Stimulated activated CD8-positive, alpha-beta memory T cell treated with anti-CD3 and anti-CD28 coated beads, Interleukin-15, amount 100 ng/mL, for 48 hours (primary cell): ENCODE data around the gene ASAP2.

ENCODE experiments used
- DNase-seq, 2 donors: peaks; one replicate each; pipeline ENCODE4 v3.0.0-alpha.2; 2020; ENCODE audit warnings: low read depth in 2 of 2

Gene ASAP2

GRCh38 chr2:9430316-9431293 lies 224.0 kb downstream of the ASAP2 start:
- no peak for DNase-seq

- no peak for DNase-seq
These were observed 227.9 kb downstream of the ASAP2 start for GRCh38 chr2:9434489-9434888.

- no peak for DNase-seq
These were observed 232.9 kb downstream of the ASAP2 start for GRCh38 chr2:9439536-9439935.

GRCh38 chr2:9440058-9440727 lies 233.6 kb downstream of the ASAP2 start:
- no peak for DNase-seq

- DNase-seq: no peak
These were observed 234.9 kb downstream of the ASAP2 start for GRCh38 chr2:9441556-9441955.

- DNase-seq: no peak
These were observed 236.9 kb downstream of the ASAP2 start for GRCh38 chr2:9443526-9443925.

- no peak for DNase-seq
These were observed 238.5 kb downstream of the ASAP2 start for GRCh38 chr2:9445089-9445488.

GRCh38 chr2:9451231-9451630 lies 244.6 kb downstream of the ASAP2 start:
- DNase-seq: no peak
